H1 (cell line): Measurements from ENCODE around the gene PLEKHA5. TPM values are rescaled to one million over a fixed set of nuclear protein-coding genes. Genes with fewer than 3 reads are reported as not detected.

ENCODE experiments used
- CTCF ChIA-PET: fragments of 300-600 bp; sonication (Branson Sonifier 250); formaldehyde crosslinking; loops from one replicate; lab custom pipeline; 2021; ENCODE audit not compliant: partially characterized antibody; lab: Charles Lee
- POLR2A ChIA-PET: fragments of 300-600 bp; sonication (Branson Sonifier 250); formaldehyde crosslinking; loops from one replicate; lab custom pipeline; 2021; ENCODE audit warnings: inconsistent platforms; ENCODE audit not compliant: partially characterized antibody; lab: Charles Lee
- DNase-seq, 2 experiments: peaks; one replicate each; pipeline versions ENCODE4 v3.0.0 to v3.0.0-alpha.2; 2010 to 2022; ENCODE audit warnings: low spot score in 2 of 2, low read depth in 1 of 2, mixed read lengths in 1 of 2
- FAIRE-seq: peaks from 2 replicates; lab custom pipeline; 2011; peaks lifted over from hg19 to GRCh38; lab: Jason Lieb, UNC
- H2AFZ ChIP-seq: 2 replicates; pipeline ENCODE4 v1.8.1; 2012; ENCODE audit warnings: low read length, inconsistent platforms
- H2AK5ac ChIP-seq: 2 replicates; pipeline ENCODE4 v1.6.1; 2013; ENCODE audit warnings: low read depth, low read length
- H2BK120ac ChIP-seq: replicated peaks from 2 replicates; pipeline ENCODE3; 2013; ENCODE audit warnings: low read depth, low read length, inconsistent platforms
- H2BK12ac ChIP-seq: 2 replicates; pipeline ENCODE4 v1.6.1; 2013; ENCODE audit warnings: low read depth, low read length
- H2BK15ac ChIP-seq: 2 replicates; pipeline ENCODE4 v1.6.1; 2013; ENCODE audit warnings: low read length
- H2BK20ac ChIP-seq: 2 replicates; pipeline ENCODE4 v1.6.1; 2013; ENCODE audit warnings: low read length
- H2BK5ac ChIP-seq: 2 replicates; pipeline ENCODE4 v1.6.1; 2013; ENCODE audit warnings: low read depth, low read length
- H3K14ac ChIP-seq: 2 replicates; pipeline ENCODE4 v1.6.1; 2013; ENCODE audit warnings: inconsistent platforms; ENCODE audit not compliant: insufficient read length
- H3K18ac ChIP-seq: 2 replicates; pipeline ENCODE4 v1.6.1; 2013; ENCODE audit warnings: low read length; ENCODE audit errors: extremely low read depth
- H3K23ac ChIP-seq: 2 replicates; pipeline ENCODE4 v1.6.1; 2013; ENCODE audit warnings: inconsistent platforms; ENCODE audit not compliant: insufficient read length
- H3K23me2 ChIP-seq: 2 replicates; pipeline ENCODE4 v1.6.1; 2013; ENCODE audit warnings: low read depth, low read length
- H3K27ac ChIP-seq: 2 replicates; pipeline ENCODE4 v1.6.1; 2011; ENCODE audit warnings: low read depth, low read length, inconsistent platforms
- H3K27me3 ChIP-seq, 4 experiments: replicated peaks in 1 of 4; 1 replicate in 1 of 4; 2 replicates in 3 of 4; pipeline versions ENCODE4 v1.6.1 to v1.8.1; 2011 to 2013; ENCODE audit warnings: low read length in 3 of 4, mild to moderate bottlenecking in 3 of 4, inconsistent platforms in 2 of 4, mixed read lengths in 2 of 4, moderate library complexity in 1 of 4; ENCODE audit not compliant: control insufficient read depth in 3 of 4, insufficient read depth in 3 of 4; ENCODE audit errors: extremely low read depth in 1 of 4
- H3K36me3 ChIP-seq, 4 experiments: 2 replicates each; pipeline versions ENCODE4 v1.6.1 to v1.8.1; 2011 to 2013; ENCODE audit warnings: mild to moderate bottlenecking in 4 of 4, low read length in 3 of 4, moderate library complexity in 2 of 4, control low read depth in 1 of 4, inconsistent platforms in 1 of 4; ENCODE audit not compliant: insufficient read depth in 4 of 4, control insufficient read depth in 2 of 4
- H3K4ac ChIP-seq: replicated peaks from 2 replicates; pipeline ENCODE3; 2013; ENCODE audit warnings: low read length, low read depth, mixed read lengths, inconsistent platforms; ENCODE audit not compliant: insufficient read length
- H3K4me1 ChIP-seq, 4 experiments: replicated peaks in 1 of 4; 1 replicate in 1 of 4; 2 replicates in 3 of 4; pipeline versions ENCODE4 v1.6.1 to v1.8.1; 2011 to 2013; ENCODE audit warnings: low read length in 3 of 4, inconsistent platforms in 2 of 4, mixed read lengths in 1 of 4; ENCODE audit not compliant: insufficient read depth in 4 of 4, control insufficient read depth in 3 of 4
- H3K4me2 ChIP-seq, 2 experiments: 2 replicates each; pipeline versions ENCODE4 v1.6.1 to v1.8.1; 2011 to 2013; ENCODE audit warnings: low read depth in 2 of 2, low read length in 2 of 2, control low read depth in 1 of 2, inconsistent platforms in 1 of 2, mild to moderate bottlenecking in 1 of 2; ENCODE audit not compliant: insufficient read depth in 1 of 2
- H3K4me3 ChIP-seq, 4 experiments: fragments of 200-600, 300-600 bp in 1 of 4; sonication (generic), shearing (Covaris generic), sonication (Bioruptor Twin) in 1 of 4; 2 replicates each; pipeline versions ENCODE4 v1.5.1 to v1.8.1; 2011 to 2016; ENCODE audit warnings: low read length in 4 of 4, low read depth in 3 of 4, control low read depth in 2 of 4, inconsistent platforms in 2 of 4, mild to moderate bottlenecking in 2 of 4, mixed read lengths in 1 of 4, moderate library complexity in 1 of 4; ENCODE audit not compliant: insufficient read depth in 2 of 4; ENCODE audit errors: extremely low read depth in 1 of 4
- H3K56ac ChIP-seq: replicated peaks from 2 replicates; pipeline ENCODE3; 2013; ENCODE audit warnings: low read depth, mild to moderate bottlenecking, mixed read lengths, low read length, inconsistent platforms; ENCODE audit not compliant: insufficient read length
- H3K79me1 ChIP-seq: 2 replicates; pipeline ENCODE4 v1.6.1; 2013; ENCODE audit warnings: low read depth, low read length, control low read depth
- H3K79me2 ChIP-seq, 2 experiments: 2 replicates each; pipeline versions ENCODE4 v1.6.1 to v1.8.1; 2012 to 2013; ENCODE audit warnings: low read length in 2 of 2, mild to moderate bottlenecking in 2 of 2, inconsistent platforms in 1 of 2; ENCODE audit not compliant: insufficient read depth in 2 of 2, control insufficient read depth in 1 of 2
- H3K9ac ChIP-seq, 4 experiments: replicated peaks in 1 of 4; 1 replicate in 1 of 4; 2 replicates in 3 of 4; pipeline versions ENCODE4 v1.6.1 to v1.8.1; 2011 to 2013; ENCODE audit warnings: low read depth in 3 of 4, low read length in 3 of 4, control low read depth in 2 of 4, mild to moderate bottlenecking in 2 of 4, moderate library complexity in 2 of 4, inconsistent platforms in 1 of 4; ENCODE audit errors: extremely low read depth in 1 of 4
- H3K9me3 ChIP-seq, 2 experiments: 2 replicates each; pipeline versions ENCODE4 v1.6.1 to v1.8.1; 2012 to 2013; ENCODE audit warnings: mild to moderate bottlenecking in 2 of 2, moderate library complexity in 2 of 2, control low read depth in 1 of 2, inconsistent platforms in 1 of 2, low read depth in 1 of 2, low read length in 1 of 2, mixed read lengths in 1 of 2; ENCODE audit not compliant: insufficient read depth in 2 of 2
- H4K20me1 ChIP-seq, 2 experiments: replicated peaks in 1 of 2; 2 replicates each; pipeline versions ENCODE3 to v1.8.1; 2011 to 2013; ENCODE audit warnings: inconsistent platforms in 2 of 2, low read length in 2 of 2, mild to moderate bottlenecking in 1 of 2; ENCODE audit not compliant: insufficient read depth in 2 of 2, control insufficient read depth in 1 of 2
- H4K5ac ChIP-seq: 2 replicates; pipeline ENCODE4 v1.6.1; 2013; ENCODE audit warnings: low read length, low read depth, mixed read lengths, inconsistent platforms; ENCODE audit not compliant: insufficient read length
- H4K8ac ChIP-seq: 2 replicates; pipeline ENCODE4 v1.8.0; 2013; ENCODE audit warnings: mild to moderate bottlenecking, moderate library complexity, low read length, inconsistent platforms; ENCODE audit not compliant: insufficient read depth; ENCODE audit errors: extremely low read depth
- H4K91ac ChIP-seq: replicated peaks from 2 replicates; pipeline ENCODE3; 2013; ENCODE audit warnings: low read length, mixed read lengths, inconsistent platforms; ENCODE audit not compliant: insufficient read length
- ASH2L ChIP-seq: fragments of 200-600, 300-600 bp; sonication (generic); IDR thresholded peaks from one replicate; pipeline ENCODE4 v1.7.1; 2017; ENCODE audit warnings: low read length
- CHD2 ChIP-seq: IDR thresholded peaks from 2 replicates; pipeline ENCODE4 v1.6.1; 2012; ENCODE audit warnings: low read length, improper control_type of control experiment
- CREB1 ChIP-seq: IDR thresholded peaks from 2 replicates; pipeline ENCODE4 v1.6.1; 2012; ENCODE audit warnings: inconsistent platforms
- EZH2 ChIP-seq: fragments of 200-600 bp; sonication (generic); IDR thresholded peaks from 2 replicates; pipeline ENCODE4 v1.7.1; 2012; ENCODE audit warnings: low read depth, mild to moderate bottlenecking, moderate library complexity, low read length, inconsistent platforms; ENCODE audit not compliant: severe bottlenecking
- JUND ChIP-seq: IDR thresholded peaks from 2 replicates; pipeline ENCODE4 v1.6.1; 2011; ENCODE audit warnings: mild to moderate bottlenecking, improper control_type of control experiment, low read length
- RAD21 ChIP-seq, 2 experiments: IDR thresholded peaks in 1 of 2; conservative IDR thresholded peaks in 1 of 2; 2 replicates each; pipeline ENCODE4 v1.6.1; 2011; ENCODE audit warnings: low read depth in 2 of 2, low read length in 2 of 2, improper control_type of control experiment in 1 of 2, inconsistent platforms in 1 of 2, mild to moderate bottlenecking in 1 of 2, moderate library complexity in 1 of 2
- RXRA ChIP-seq: IDR thresholded peaks from 2 replicates; pipeline ENCODE4 v1.6.1; 2011; ENCODE audit warnings: low read depth, mild to moderate bottlenecking, low read length, moderate library complexity; ENCODE audit not compliant: insufficient read depth
- SUZ12 ChIP-seq: fragments of 200-600 bp; sonication (generic); IDR thresholded peaks from 2 replicates; pipeline ENCODE4 v1.6.1; 2012; ENCODE audit warnings: mild to moderate bottlenecking, inconsistent platforms, low read length, moderate library complexity, mixed read lengths
- TAF1 ChIP-seq: IDR thresholded peaks from 2 replicates; pipeline ENCODE4 v1.6.1; 2011; ENCODE audit warnings: mild to moderate bottlenecking, low read depth, low read length
- USF2 ChIP-seq: IDR thresholded peaks from 2 replicates; pipeline ENCODE4 v1.6.1; 2011; ENCODE audit warnings: low read length, improper control_type of control experiment
- WGBS, 2 experiments: shearing (Covaris generic) in 1 of 2; methylation state at CpG; one replicate each; pipeline versions ENCODE4 v1.1.6 to v1.1.7; 2013 to 2015; ENCODE audit warnings: low lambda C conversion rate in 2 of 2, mixed read lengths in 2 of 2, inconsistent platforms in 1 of 2, low coverage in 1 of 2, missing lambda C conversion rate in 1 of 2; ENCODE audit not compliant: insufficient replicate concordance in 2 of 2, insufficient coverage in 1 of 2, insufficient read length in 1 of 2; ENCODE audit errors: extremely low coverage in 1 of 2, missing lambda C conversion rate in 1 of 2; 5-methylcytosine and 5-hydroxymethylcytosine counted together
- polyA plus RNA-seq, 7 experiments: library from polyadenylated mRNA; depleted of rRNA in 3 of 7; stranded (reverse) in 5 of 7; unstranded in 2 of 7; fragments of >200 nt in 5 of 7; fragments of 200-250 nt in 2 of 7; gene quantifications; 1 replicate in 5 of 7; 2 replicates in 1 of 7; 4 replicates in 1 of 7; pipeline versions ENCODE4 v1.2.1 to v1.2.3, GENCODE V29; 2011 to 2013; ENCODE audit warnings: missing spikeins in 2 of 7, mixed read lengths in 2 of 7
- total RNA-seq: library from RNA; stranded (reverse); fragmentation: NEBNext Ultra II Directional; extraction: Animal tissue kit (Norgen Biotek cat#: 25700); gene quantifications from 2 replicates; pipeline ENCODE4 v1.2.1, GENCODE V29; 2021

PLEKHA5 gene
- total and polyA plus RNA-seq, 2 of the 8 experiments (the other 6 are each of a cell fraction or from before 2014, with no cell fraction given) = 17.2 to 66.1 TPM

DNA sequence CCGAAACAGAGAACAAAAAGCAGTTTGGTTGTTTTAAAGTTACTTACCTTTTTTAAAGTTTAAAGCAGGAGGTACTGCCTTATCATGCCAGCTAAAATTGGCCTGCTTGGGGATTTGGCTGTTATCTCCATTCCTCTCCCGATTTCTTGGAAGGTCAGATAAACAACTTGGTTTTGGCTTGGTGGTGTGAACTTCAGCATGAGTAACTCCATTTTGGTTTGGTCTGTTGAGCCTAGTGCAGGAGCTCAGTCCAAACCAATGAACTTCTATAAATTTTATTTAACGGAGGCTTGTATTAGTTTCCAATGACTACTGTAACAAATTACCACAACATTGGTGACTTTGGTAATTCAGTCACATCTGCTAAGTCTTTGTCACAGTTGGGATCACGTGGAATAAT is 82.3 kb downstream of the PLEKHA5 start:
- Histone ChIP-seq H3K14ac (no peak overlapping the region), H3K4me3 (no peak overlapping the region), H3K4me1 (peaks cover 5 to 11% (median 7%) of the 10 kb centered on the region in 4 experiments; a peak in 6 of 7 replicates), H2BK20ac (no peak overlapping the region), H3K9ac (no peak overlapping the region), H3K23ac (no peak overlapping the region), H2BK12ac (no peak overlapping the region), H3K23me2 (no peaks in the 10 kb centered on the region; the same call in 1 of the 2 replicates), H4K8ac (no peak overlapping the region), H3K9me3 (peaks cover 0 to 3% of the 10 kb centered on the region in 2 experiments; a peak in 1 of 4 replicates), H3K79me2 (peaks cover 2 to 58% of the 10 kb centered on the region in 2 experiments; a peak in 3 of 4 replicates), H2BK15ac (no peak overlapping the region), H4K5ac (no peak overlapping the region), H3K4ac (no peak overlapping the region), H2BK5ac (no peak overlapping the region), H2AFZ (no peak overlapping the region), H3K36me3 (peaks cover 0 to 17% (median 8%) of the 10 kb centered on the region in 4 experiments; a peak in 3 of 8 replicates), H2BK120ac (no peak overlapping the region), H3K27me3 (no peaks in the 10 kb centered on the region), H4K20me1 (peaks cover 0 to 8% of the 10 kb centered on the region in 2 experiments), H3K27ac (no peak overlapping the region), H3K4me2 (no peak overlapping the region), H2AK5ac (no peak overlapping the region), H3K56ac (no peak overlapping the region), H4K91ac (no peak overlapping the region), H3K18ac (no peak overlapping the region), H3K79me1 (peaks cover 2% of the 10 kb centered on the region; the same call in 1 of the 2 replicates)
- no peak for FAIRE-seq
- WGBS, 2 experiments = 99% methylated on average over 4 of the region's 4 CpGs; no CpG with 5 or more reads in 1 of the 2 experiments
- ChIA-PET CTCF (interaction anchor here (0.7 to 1.1 kb wide), 4 partner anchors 10 to 331 kb away, joined by 3 read pairs; no protein-coding TSS in a partner anchor), POLR2A (no interaction called here)
- DNase-seq = no peak
- TF ChIP-seq TAF1 = no peak
- no peak for TF ChIP-seq RAD21 (IDR thresholded peaks at IDR 0.05 in 1 of 2, conservative IDR thresholded peaks at IDR 0.05 in 1 of 2; ENCODE audit: low read depth in 2 of 2, low read length in 2 of 2)
- no peak for TF ChIP-seq RXRA
- no peak for TF ChIP-seq JUND
- TF ChIP-seq CREB1 = no peak
- TF ChIP-seq USF2 = no peak
- no peak for TF ChIP-seq ASH2L
- TF ChIP-seq CHD2 = no peak
- TF ChIP-seq EZH2 = no peak
- TF ChIP-seq SUZ12 = no peak
